Motor neuron (in vitro differentiated cells): ENCODE results near the gene LRCH1. TPM values are rescaled to one million over a fixed set of nuclear protein-coding genes. Genes with fewer than 3 reads are reported as not detected.

Experiments used
- ATAC-seq, 8 experiments: fragments of 200-7000 bp; cut with Tn5 transposase; replicated peaks in 6 of 8; 2 replicates each; pipeline ENCODE4 v1.8.0; 2021; ENCODE audit warnings: mild to moderate bottlenecking in 8 of 8, moderate library complexity in 8 of 8
- H3K27ac ChIP-seq, 2 donors: fragments of 250-450 bp; sonication (Bioruptor Pico); 2 replicates each; pipeline ENCODE4 v1.9.0; 2021; ENCODE audit warnings: antibody characterized with exemption in 2 of 2, mild to moderate bottlenecking in 2 of 2, moderate library complexity in 1 of 2
- H3K4me1 ChIP-seq, 2 donors: fragments of 250-450 bp; sonication (Bioruptor Pico); replicated peaks in 1 of 2; 2 replicates each; pipeline ENCODE4 v1.6.1; 2021; ENCODE audit warnings: antibody characterized with exemption in 2 of 2, mild to moderate bottlenecking in 2 of 2, moderate library complexity in 1 of 2
- H3K4me3 ChIP-seq, 5 donors: fragments of 250-450 bp; sonication (Bioruptor Pico); 2 replicates each; pipeline ENCODE4 v1.9.0; 2021; ENCODE audit warnings: antibody characterized with exemption in 5 of 5, mild to moderate bottlenecking in 5 of 5, moderate library complexity in 4 of 5
- WGBS, 10 experiments: fragments of 450-650 bp; shearing (Covaris generic); methylation state at CpG; one replicate each; pipeline ENCODE4 v1.0.0; 2022; 5-methylcytosine and 5-hydroxymethylcytosine counted together
- in situ Hi-C, 9 experiments: fragments of 400-800 bp; cut with MboI; loops; one replicate each; pipeline ENCODE4 v1.15.0; 2021; ENCODE audit warnings: low sequenced_read_pairs in 9 of 9, low pct_unique_long_range_greater_than_20kb in 2 of 9; ENCODE audit not compliant: unreplicated experiment in 9 of 9
- total RNA-seq, 8 experiments: library from RNA; unstranded; fragments of 300-600 nt; gene quantifications; 2 replicates each; pipeline versions ENCODE4 v1.2.3 to v1.2.4, GENCODE V29; 2022

The LRCH1 gene
- total RNA-seq, 8 experiments from 2014 or later, result 7.0 to 19.3 (median 11.7) TPM

DNA sequence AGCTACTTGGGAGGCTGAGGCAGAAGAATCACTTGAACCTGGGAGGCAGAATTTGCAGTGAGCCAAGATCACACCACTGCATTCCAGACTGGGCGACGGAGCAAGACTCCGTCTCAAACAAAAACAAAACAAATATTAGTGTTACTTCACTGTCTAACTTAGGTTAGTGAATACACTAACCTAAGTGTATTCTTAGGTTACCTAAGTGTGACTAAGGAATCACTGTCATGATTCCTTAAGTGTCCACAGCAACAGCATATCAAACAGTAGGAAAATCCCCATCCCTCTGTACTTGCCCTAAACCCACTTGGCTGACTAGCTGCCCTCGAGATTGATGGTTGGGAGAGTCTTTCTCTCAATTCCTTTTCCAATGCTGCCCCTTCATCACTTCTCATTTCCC, 11.8 kb upstream of the LRCH1 start:
- Histone ChIP-seq H3K4me1 (no peaks in the 10 kb centered on the region), H3K27ac (no peak overlapping the region), H3K4me3 (no peak overlapping the region)
- ATAC-seq, result no peak
- 14 to 97% (median 93%) methylated on average over 1 to 4 of the region's 4 CpGs; no CpG with 5 or more reads in 3 of the 10 experiments for WGBS, 10 experiments
- in situ Hi-C loops, result loop anchor here in 2 of 9 experiments (25.0 kb wide), 1 partner anchor 171 kb away; no protein-coding TSS in a partner anchor

GRCh38 chr13:46542833-46543232, 10.1 kb upstream of the LRCH1 start:
- in situ Hi-C loops, result loop anchor here in 2 of 9 experiments (25.0 kb wide), 1 partner anchor 169 kb away; no protein-coding TSS in a partner anchor
- Histone ChIP-seq H3K4me1 (no peaks in the 10 kb centered on the region), H3K4me3 (no peak overlapping the region), H3K27ac (no peak overlapping the region)
- WGBS, 10 experiments, result 90 to 100% (median 97%) methylated on average over 1 to 4 of the region's 4 CpGs; no CpG with 5 or more reads in 2 of the 10 experiments
- ATAC-seq, result no peak

- no peaks in the 10 kb centered on the region for H3K4me1 ChIP-seq
- in situ Hi-C loops, result loop anchor here in 2 of 9 experiments (25.0 kb wide), 1 partner anchor 169 kb away; no protein-coding TSS in a partner anchor
- H3K27ac ChIP-seq, result no peak overlapping the region
- 60 to 90% (median 74%) methylated on average over 1 to 3 of the region's 3 CpGs; no CpG with 5 or more reads in 6 of the 10 experiments for WGBS, 10 experiments
- H3K4me3 ChIP-seq, result no peak overlapping the region
- no peak for ATAC-seq
Measured at GRCh38 chr13:46543287-46543686, 9.7 kb upstream of the LRCH1 start.

DNA sequence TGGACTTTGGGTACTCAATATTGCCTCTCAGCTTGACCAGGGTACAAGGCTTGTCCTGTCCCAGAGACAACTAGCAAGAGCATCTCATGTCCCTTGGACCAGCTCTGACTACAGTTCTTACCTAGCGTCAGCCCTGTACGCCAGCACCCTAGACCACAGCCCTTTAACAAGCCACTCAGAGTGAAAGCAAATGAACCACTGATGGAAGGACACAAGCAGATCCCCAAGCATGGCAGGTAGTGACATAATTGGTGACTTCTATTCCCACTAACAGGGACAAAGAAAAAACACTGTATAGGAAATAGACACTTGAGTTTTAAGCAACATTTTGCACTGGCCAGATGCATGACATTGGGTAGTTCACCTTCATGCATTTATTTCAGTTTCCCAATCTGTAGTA, 8.8 kb upstream of the LRCH1 start:
- Histone ChIP-seq H3K27ac (no peak overlapping the region), H3K4me1 (no peaks in the 10 kb centered on the region), H3K4me3 (no peak overlapping the region)
- 80 to 100% (median 88%) methylated on average over 1 to 2 of the region's 2 CpGs; no CpG with 5 or more reads in 4 of the 10 experiments for WGBS, 10 experiments
- no peak for ATAC-seq
- in situ Hi-C loops, result loop anchor here in 2 of 9 experiments (25.0 kb wide), 1 partner anchor 168 kb away; no protein-coding TSS in a partner anchor

DNA sequence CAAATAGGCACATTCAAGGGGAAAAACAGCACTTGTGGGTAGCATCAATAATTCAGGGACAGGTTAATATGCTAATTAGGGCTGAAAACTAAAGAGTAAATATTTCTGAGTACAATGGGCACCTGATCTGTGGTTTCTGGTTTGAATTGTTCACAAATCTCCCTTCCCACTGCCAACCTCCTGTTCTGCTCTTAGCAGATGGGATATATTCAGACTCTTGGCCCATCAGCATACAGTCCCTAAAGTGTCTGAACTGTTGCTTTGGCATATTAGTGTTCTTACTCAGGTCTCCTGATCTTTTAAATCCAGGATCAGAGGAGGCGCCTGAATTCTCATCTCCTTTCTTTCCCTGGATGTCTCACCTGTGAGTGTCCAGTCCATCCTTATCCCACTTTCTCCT, 8.2 kb upstream of the LRCH1 start:
- in situ Hi-C loops, result loop anchor here in 2 of 9 experiments (25.0 kb wide), 1 partner anchor 167 kb away; no protein-coding TSS in a partner anchor
- no peak for ATAC-seq
- H3K4me1 ChIP-seq, result no peaks in the 10 kb centered on the region
- no peak overlapping the region for H3K27ac ChIP-seq
- no peak overlapping the region for H3K4me3 ChIP-seq
- 83 to 100% (median 100%) methylated on average over 1 of the region's 1 CpG; no CpG with 5 or more reads in 2 of the 10 experiments for WGBS, 10 experiments

DNA sequence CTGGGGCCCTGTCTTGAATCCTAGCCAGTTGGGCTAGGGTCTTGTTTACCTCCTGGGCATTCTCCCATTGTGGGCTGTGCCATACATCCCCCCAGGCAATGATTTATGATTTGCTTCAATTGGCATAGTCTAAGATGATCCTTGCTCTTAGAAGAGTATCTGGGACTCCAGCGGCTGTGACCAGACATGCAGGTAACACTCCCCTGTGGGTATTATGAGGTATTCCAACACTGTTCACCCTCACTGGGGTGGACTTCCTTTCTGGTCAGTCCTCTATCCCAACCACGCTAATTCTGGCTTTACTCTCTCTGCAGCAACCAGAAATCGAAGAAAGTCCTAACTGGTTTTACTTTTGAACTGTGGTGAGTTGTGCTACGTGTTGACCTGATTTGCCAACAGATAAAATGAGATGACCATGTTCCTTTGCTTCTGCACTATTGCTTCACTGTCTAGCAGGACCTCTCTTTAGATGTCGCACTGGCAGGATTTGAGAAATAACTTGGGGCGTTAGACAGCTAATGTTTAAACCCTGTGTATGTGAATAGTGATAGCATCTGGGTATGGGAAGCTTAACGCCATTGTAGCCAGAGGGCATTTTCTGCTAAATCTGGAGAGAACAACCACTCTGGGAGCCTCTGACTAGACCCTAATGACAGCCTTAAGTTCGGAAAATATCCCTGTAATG, 6.7 kb upstream of the LRCH1 start:
- Histone ChIP-seq H3K27ac (no peak overlapping the region), H3K4me1 (no peaks in the 10 kb centered on the region), H3K4me3 (no peak overlapping the region)
- ATAC-seq, result peak in 1 of 8 experiments; percentile 48
- in situ Hi-C loops, result loop anchor here in 2 of 9 experiments (25.0 kb wide), 1 partner anchor 166 kb away; no protein-coding TSS in a partner anchor
- 31 to 100% (median 82%) methylated on average over 2 to 7 of the region's 8 CpGs; no CpG with 5 or more reads in 2 of the 10 experiments for WGBS, 10 experiments

GRCh38 chr13:46550822-46551221, 2.1 kb upstream of the LRCH1 start:
- in situ Hi-C loops, result loop anchor here in 2 of 9 experiments (10.0 to 25.0 kb wide), 2 partner anchors 136 to 174 kb away; no protein-coding TSS in a partner anchor
- no peak for ATAC-seq
- 33 to 96% (median 78%) methylated on average over 1 to 2 of the region's 2 CpGs; no CpG with 5 or more reads in 2 of the 10 experiments for WGBS, 10 experiments
- Histone ChIP-seq H3K27ac (no peak overlapping the region), H3K4me3 (no peak overlapping the region), H3K4me1 (peaks cover 4 to 8% of the 10 kb centered on the region in 2 donors)

DNA sequence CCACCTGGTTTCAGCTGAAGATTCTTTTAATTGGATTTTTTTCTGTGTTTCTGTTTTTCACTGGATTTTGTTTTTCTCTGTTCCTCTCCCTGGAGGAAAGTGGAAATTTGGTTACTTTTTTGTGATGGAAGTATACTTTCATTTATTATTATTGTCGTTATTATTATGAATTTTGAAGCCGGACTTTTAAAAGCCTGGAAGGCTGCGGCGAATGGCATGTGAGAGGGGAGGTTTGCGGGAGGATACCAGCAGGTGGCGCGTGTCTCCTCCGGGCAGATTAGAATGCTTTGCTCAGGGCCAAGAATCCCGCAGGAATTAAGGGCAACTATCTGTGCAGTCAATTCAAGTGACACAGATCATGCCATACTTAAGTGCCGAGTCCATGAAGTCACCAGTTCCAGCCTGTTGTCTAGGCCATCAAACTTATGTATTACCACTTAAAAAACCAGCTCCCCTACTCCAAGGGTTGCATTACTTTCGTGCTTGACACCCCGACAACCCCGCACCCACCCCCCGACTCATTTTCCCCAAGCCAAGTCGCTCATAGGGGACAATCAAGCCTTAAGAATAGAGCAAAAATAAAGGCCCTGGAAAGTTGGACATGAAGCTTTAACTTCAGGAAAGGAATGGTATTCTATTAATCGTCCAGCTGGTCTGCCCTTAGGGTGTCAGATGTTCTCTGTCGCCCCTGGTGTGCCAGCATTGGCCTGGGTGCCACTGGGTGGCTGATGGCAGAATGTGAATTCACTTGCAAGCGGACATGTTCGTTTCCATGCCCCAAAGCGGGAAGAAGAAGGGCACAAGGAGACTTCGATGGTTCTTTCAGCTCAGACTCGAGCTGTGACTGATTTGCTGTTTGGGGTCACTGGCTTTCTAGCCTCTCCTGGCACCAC, 1.3 kb upstream of the LRCH1 start:
- peak in 3 of 8 experiments; percentile 2 to 9 (median 3) for ATAC-seq
- WGBS, 10 experiments, result 7 to 78% (median 49%) methylated on average over 3 to 16 of the region's 22 CpGs; no CpG with 5 or more reads in 1 of the 10 experiments
- in situ Hi-C loops, result loop anchor here in 2 of 9 experiments (10.0 to 25.0 kb wide), 2 partner anchors 136 to 173 kb away; no protein-coding TSS in a partner anchor
- peaks cover 4 to 8% of the 10 kb centered on the region in 2 donors for H3K4me1 ChIP-seq
- peak overlapping the region in 2 of 5 donors; percentile 80 to 85 for H3K4me3 ChIP-seq
- H3K27ac ChIP-seq, result no peak overlapping the region

GRCh38 chr13:46552303-46552682, 677 bp upstream of the LRCH1 start:
- Histone ChIP-seq H3K4me3 (peak overlapping the region; percentile 62 to 97 (median 80)), H3K27ac (no peak overlapping the region), H3K4me1 (peaks cover 4 to 8% of the 10 kb centered on the region in 2 donors)
- in situ Hi-C loops, result loop anchor here in 2 of 9 experiments (10.0 to 25.0 kb wide), 2 partner anchors 135 to 173 kb away; no protein-coding TSS in a partner anchor
- ATAC-seq, result no peak
- 10 to 90% (median 58%) methylated on average over 2 to 10 of the region's 12 CpGs; no CpG with 5 or more reads in 1 of the 10 experiments for WGBS, 10 experiments

DNA sequence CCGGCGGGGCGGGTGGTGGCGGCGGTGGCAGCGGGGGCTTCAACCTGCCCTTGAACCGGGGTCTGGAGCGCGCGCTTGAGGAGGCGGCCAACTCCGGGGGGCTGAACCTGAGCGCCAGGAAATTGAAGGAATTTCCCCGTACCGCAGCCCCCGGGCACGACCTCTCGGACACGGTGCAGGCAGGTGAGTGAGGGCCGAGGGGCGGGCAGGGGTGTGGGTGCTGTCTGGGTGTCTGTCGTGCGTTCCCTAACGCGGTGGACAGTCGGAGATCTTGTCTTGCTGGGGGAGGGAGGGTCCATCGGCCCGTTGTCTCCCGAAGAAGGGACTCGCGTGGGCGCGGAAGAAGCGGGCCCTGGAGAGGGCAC, 533 bp downstream of the LRCH1 start:
- peak in 6 of 8 experiments; percentile 1 to 38 (median 27) for ATAC-seq
- H3K27ac ChIP-seq, result peak overlapping the region; percentile 40 to 68
- in situ Hi-C loops, result loop anchor here in 2 of 9 experiments (10.0 to 25.0 kb wide), 2 partner anchors 134 to 171 kb away; no protein-coding TSS in a partner anchor
- no CpG with 5 or more reads among the region's 34 CpGs for WGBS, 10 experiments
- peaks cover 4 to 8% of the 10 kb centered on the region in 2 donors for H3K4me1 ChIP-seq
- H3K4me3 ChIP-seq, result peak overlapping the region; percentile 62 to 97 (median 80)

DNA sequence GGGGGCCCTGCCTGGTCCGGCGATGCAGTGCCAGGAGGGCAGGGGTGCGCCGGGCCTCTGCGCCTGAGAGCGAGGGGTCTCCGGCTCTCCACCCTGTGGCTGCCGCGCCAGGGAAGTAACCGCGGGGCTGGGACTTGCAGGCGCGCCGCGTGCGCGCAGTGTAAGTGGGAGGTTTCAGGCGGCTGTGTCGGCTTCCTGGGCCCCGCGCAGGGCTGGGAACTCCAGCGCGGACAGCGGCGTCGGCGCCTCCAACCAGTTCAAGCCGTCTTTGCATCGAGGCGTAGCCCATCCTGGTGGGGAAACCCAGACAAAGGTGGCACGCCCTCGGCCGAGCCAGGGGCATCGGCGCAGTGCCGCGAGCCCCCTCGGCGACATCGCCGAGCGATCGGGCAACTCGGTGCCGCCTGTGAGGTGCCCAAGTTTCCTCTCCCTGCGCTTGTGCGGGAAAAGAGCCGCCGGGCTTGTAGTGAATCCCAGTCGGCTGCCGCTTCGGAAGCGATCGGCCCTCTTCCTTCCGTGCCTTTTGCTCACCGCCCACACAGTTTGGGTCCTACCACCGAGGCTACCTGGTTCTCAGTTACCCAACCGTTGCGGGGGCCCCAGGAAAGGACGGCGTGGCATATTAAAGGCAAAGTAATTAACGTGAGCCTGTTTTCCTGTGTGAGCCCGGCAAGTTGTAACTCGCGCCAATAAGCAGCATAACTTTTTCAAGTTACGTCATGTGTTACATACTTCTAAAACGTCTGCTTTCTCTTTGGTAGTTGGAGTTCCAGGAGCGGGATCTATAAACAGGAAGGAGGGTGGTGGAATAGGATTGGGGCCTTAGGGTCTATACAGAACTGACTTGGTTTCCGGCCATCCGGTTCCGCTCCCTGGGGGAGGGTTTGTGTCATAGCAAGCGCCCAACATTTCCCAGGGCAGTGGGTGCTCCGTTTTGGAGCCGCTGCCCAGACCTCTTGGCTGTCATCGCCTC, 1.2 kb downstream of the LRCH1 start:
- in situ Hi-C loops, result loop anchor here in 2 of 9 experiments (10.0 to 25.0 kb wide), 2 partner anchors 133 to 171 kb away; no protein-coding TSS in a partner anchor
- peak overlapping the region; percentile 40 to 68 for H3K27ac ChIP-seq
- peaks cover 4 to 8% of the 10 kb centered on the region in 2 donors for H3K4me1 ChIP-seq
- ATAC-seq, result peak; percentile 52 to 66 (median 60)
- H3K4me3 ChIP-seq, result peak overlapping the region; percentile 62 to 97 (median 80)
- 0 to 6% (median 0%) methylated on average over 1 to 29 of the region's 75 CpGs; no CpG with 5 or more reads in 4 of the 10 experiments for WGBS, 10 experiments
